Stomach (tissue), 4 donors: ENCODE data around the gene ARHGAP22.

Source experiments
- POLR2A ChIP-seq, 4 donors: fragments of 450-650 bp; IDR thresholded peaks; one replicate each; pipeline ENCODE4 v1.6.1; 2016; ENCODE audit warnings: antibody characterized with exemption in 4 of 4, control low read depth in 2 of 4, mild to moderate bottlenecking in 1 of 4, moderate library complexity in 1 of 4
- POLR2AphosphoS5 ChIP-seq, 3 donors: sonication (generic); formaldehyde crosslinking; IDR thresholded peaks; one replicate each; pipeline ENCODE4 v1.6.1; 2016; ENCODE audit warnings: antibody characterized with exemption in 3 of 3
- TF ChIP-seq, protein P1 (sequence below), 7 experiments: fragments of 450-650 bp in 4 of 7; fragments of 200-600 bp in 3 of 7; sonication (generic) in 3 of 7; IDR thresholded peaks; one replicate each; pipeline ENCODE4 v1.5.1; 2016 to 2019; ENCODE audit warnings: antibody characterized with exemption in 7 of 7, control low read depth in 2 of 7, mild to moderate bottlenecking in 1 of 7

DNA sequence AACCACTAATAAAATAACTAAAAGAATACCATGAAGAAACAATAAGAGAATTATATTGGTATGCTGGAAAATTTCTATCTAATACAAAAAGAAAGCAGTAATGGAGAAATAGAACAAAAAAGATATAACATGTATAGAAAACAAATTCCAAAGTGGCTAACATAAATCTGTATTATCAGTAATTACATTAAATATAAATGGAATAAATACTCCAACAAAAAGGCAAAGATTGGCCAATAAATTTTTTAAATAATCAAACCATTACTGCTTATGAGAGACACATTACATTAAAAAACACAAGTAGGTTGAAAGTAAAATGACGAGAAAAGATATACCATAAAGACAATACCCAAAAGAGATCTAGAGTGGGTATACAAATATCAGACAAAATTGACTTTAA, 90.0 kb downstream of the ARHGAP22 start:
- TF ChIP-seq, protein P1, sequence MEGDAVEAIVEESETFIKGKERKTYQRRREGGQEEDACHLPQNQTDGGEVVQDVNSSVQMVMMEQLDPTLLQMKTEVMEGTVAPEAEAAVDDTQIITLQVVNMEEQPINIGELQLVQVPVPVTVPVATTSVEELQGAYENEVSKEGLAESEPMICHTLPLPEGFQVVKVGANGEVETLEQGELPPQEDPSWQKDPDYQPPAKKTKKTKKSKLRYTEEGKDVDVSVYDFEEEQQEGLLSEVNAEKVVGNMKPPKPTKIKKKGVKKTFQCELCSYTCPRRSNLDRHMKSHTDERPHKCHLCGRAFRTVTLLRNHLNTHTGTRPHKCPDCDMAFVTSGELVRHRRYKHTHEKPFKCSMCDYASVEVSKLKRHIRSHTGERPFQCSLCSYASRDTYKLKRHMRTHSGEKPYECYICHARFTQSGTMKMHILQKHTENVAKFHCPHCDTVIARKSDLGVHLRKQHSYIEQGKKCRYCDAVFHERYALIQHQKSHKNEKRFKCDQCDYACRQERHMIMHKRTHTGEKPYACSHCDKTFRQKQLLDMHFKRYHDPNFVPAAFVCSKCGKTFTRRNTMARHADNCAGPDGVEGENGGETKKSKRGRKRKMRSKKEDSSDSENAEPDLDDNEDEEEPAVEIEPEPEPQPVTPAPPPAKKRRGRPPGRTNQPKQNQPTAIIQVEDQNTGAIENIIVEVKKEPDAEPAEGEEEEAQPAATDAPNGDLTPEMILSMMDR (IDR thresholded peaks at IDR 0.05), result no peak
- TF ChIP-seq POLR2AphosphoS5 (IDR thresholded peaks at IDR 0.05) (no peak), POLR2A (IDR thresholded peaks at IDR 0.05) (no peak)
